Ovary (tissue), 3 donors: ENCODE data around the gene EBF3.

ENCODE experiments used
- CTCF ChIP-seq, 3 donors: fragments of 450-650 bp in 2 of 3; fragments of 200-600 bp in 1 of 3; IDR thresholded peaks; one replicate each; pipeline versions ENCODE4 v1.5.1 to v1.8.0; 2016 to 2022; ENCODE audit warnings: antibody characterized with exemption in 3 of 3, mild to moderate bottlenecking in 1 of 3
- POLR2A ChIP-seq: fragments of 450-650 bp; IDR thresholded peaks from one replicate; pipeline ENCODE4 v1.6.1; 2017; ENCODE audit warnings: antibody characterized with exemption, mild to moderate bottlenecking, moderate library complexity
- donor health status: DM: no; HTN: no; CAD: no.

DNA sequence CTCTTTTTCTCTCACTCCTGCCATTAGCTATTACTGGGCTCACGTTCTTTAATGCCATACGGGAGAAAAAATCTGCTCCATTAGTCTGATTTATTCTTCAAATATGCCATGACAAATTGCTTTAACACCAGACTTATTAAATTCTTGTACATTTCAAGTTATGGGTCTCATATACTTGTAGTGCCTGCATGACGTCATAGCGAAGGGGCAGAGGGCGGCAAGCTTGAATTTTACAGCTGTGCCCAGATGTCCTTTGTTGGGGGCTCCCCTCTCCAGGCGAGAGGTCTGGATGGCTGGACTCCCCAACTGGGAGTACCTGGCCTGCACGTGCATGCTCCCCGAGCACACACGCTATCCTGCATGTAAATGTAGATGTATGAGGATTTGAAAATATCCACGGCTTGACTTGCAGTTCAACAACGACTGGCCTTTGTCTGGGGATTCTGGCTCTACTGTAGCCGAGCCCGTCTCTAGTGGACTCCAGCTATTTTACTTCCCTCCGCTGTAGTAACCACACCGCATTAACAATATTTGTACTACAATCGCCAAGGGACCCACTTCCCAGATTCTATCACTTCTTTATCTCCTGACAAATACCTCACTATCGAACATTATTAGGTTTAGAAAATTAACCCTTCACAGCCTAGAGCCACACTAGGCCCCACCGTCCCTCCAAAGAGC, 79.5 kb downstream of the EBF3 start:
- no peak for TF ChIP-seq CTCF (IDR thresholded peaks at IDR 0.05)
- TF ChIP-seq POLR2A, result no peak
